HepG2 (cell line): ENCODE results near the gene PPP1CC. TPM values are rescaled to one million over a fixed set of nuclear protein-coding genes. Genes with fewer than 3 reads are reported as not detected.

Experiments
- DZIP1 ChIP-seq: sonication (generic); formaldehyde crosslinking; IDR thresholded peaks from 2 replicates; pipeline ENCODE4 v1.5.0; 2020; ENCODE audit warnings: mild to moderate bottlenecking, missing genetic modification reagents
- GATAD2A ChIP-seq: IDR thresholded peaks from 2 replicates; pipeline ENCODE4 v1.6.1; 2016
- IRF9 ChIP-seq: sonication (generic); formaldehyde crosslinking; IDR thresholded peaks from 2 replicates; pipeline ENCODE4 v1.8.0; 2022; ENCODE audit warnings: missing genetic modification reagents, mild to moderate bottlenecking, borderline replicate concordance
- JUN ChIP-seq: sonication (generic); formaldehyde crosslinking; IDR thresholded peaks from 2 replicates; pipeline ENCODE4 v1.4.0; 2020; ENCODE audit warnings: mild to moderate bottlenecking, missing genetic modification reagents
- MLXIP ChIP-seq: sonication (generic); formaldehyde crosslinking; IDR thresholded peaks from 2 replicates; pipeline ENCODE4 v1.9.0; 2021; ENCODE audit warnings: missing genetic modification reagents, borderline replicate concordance
- SIN3A ChIP-seq: IDR thresholded peaks from 2 replicates; pipeline ENCODE4 v1.6.1; 2011; ENCODE audit warnings: low read depth, mild to moderate bottlenecking, control low read depth, low read length, borderline replicate concordance
- U2AF2 ChIP-seq: fragments of 200-400 bp; formaldehyde crosslinking; IDR thresholded peaks from 2 replicates; pipeline ENCODE4 v1.6.1; 2017; ENCODE audit warnings: low read depth, mild to moderate bottlenecking, low read length
- ZBED4 ChIP-seq: sonication (generic); formaldehyde crosslinking; IDR thresholded peaks from 2 replicates; pipeline ENCODE4 v1.4.0; 2020; ENCODE audit warnings: missing genetic modification reagents, borderline replicate concordance
- ZNF180 ChIP-seq: sonication (generic); formaldehyde crosslinking; IDR thresholded peaks from 2 replicates; pipeline ENCODE4 v1.4.0; 2020; ENCODE audit warnings: low read depth, missing genetic modification reagents, borderline replicate concordance
- ZNF253 ChIP-seq: sonication (generic); formaldehyde crosslinking; IDR thresholded peaks from 2 replicates; pipeline ENCODE4 v1.8.0; 2022; ENCODE audit warnings: mild to moderate bottlenecking, missing genetic modification reagents, borderline replicate concordance
- ZNF337 ChIP-seq: sonication (generic); formaldehyde crosslinking; IDR thresholded peaks from 2 replicates; pipeline ENCODE4 v1.5.1; 2020; ENCODE audit warnings: missing genetic modification reagents, low read depth, mild to moderate bottlenecking, borderline replicate concordance
- ZNF629 ChIP-seq: sonication (generic); formaldehyde crosslinking; conservative IDR thresholded peaks from 2 replicates; pipeline ENCODE4 v1.5.0; 2020; ENCODE audit warnings: missing genetic modification reagents
- ZNF878 ChIP-seq: sonication (generic); formaldehyde crosslinking; IDR thresholded peaks from 2 replicates; pipeline ENCODE4 v1.8.1; 2023; ENCODE audit warnings: mild to moderate bottlenecking, missing genetic modification reagents, moderate library complexity
- polyA plus RNA-seq, 8 experiments: library from polyadenylated mRNA; depleted of rRNA in 3 of 8; stranded (reverse) in 7 of 8; unstranded in 1 of 8; fragments of >200 nt; fragmentation: Illumina TruSeq in 4 of 8; extraction: Trizol in 4 of 8; gene quantifications; 2 replicates each; pipeline versions ENCODE4 v1.2.1 to v1.2.3, GENCODE V29; 2011 to 2016; ENCODE audit warnings: low read depth in 4 of 8, missing spikeins in 1 of 8, mixed read lengths in 1 of 8; ENCODE audit not compliant: insufficient read depth in 1 of 8
- total RNA-seq, 5 experiments: library from RNA; depleted of rRNA; stranded (reverse); fragments of >200 nt; fragmentation: Illumina TruSeq; extraction: Trizol; gene quantifications; 2 replicates each; pipeline ENCODE4 v1.2.3, GENCODE V29; 2016; ENCODE audit warnings: low read depth in 1 of 5

Gene PPP1CC
- total and polyA plus RNA-seq, 2 of the 13 experiments (the other 11 are each of a cell fraction or from before 2014, with no cell fraction given): 178 to 187 TPM

GRCh38 chr12:110742096-110742717 is 484 bp downstream of the PPP1CC start (continued):
- TF ChIP-seq MLXIP (CRISPR knock-in tag): no peak
- no peak for TF ChIP-seq ZNF337 (CRISPR knock-in tag)
- TF ChIP-seq ZBED4 (CRISPR knock-in tag): no peak
- no peak for TF ChIP-seq ZNF180 (CRISPR knock-in tag)
- TF ChIP-seq ZNF253 (CRISPR knock-in tag): no peak
- peak; percentile 43; the same call in 1 of the 2 replicates for TF ChIP-seq SIN3A
- TF ChIP-seq ZNF629: no peak
- TF ChIP-seq U2AF2: no peak
- no peak for TF ChIP-seq GATAD2A (CRISPR knock-in tag)
- no peak for TF ChIP-seq ZNF878 (CRISPR knock-in tag)
- TF ChIP-seq JUN (CRISPR knock-in tag): no peak
- 0 out of 2 replicates have a peak, but pooled peaks have one; percentile 1 for TF ChIP-seq IRF9 (CRISPR knock-in tag)
- no peak for TF ChIP-seq DZIP1 (CRISPR knock-in tag)
